WTC11 (cell line): ENCODE data around the gene SLC38A3.

Source experiments
- CBFB ChIP-seq: sonication (generic); formaldehyde crosslinking; IDR thresholded peaks from 2 replicates; pipeline ENCODE4 v1.8.1; 2022; ENCODE audit warnings: mild to moderate bottlenecking, low read depth, missing genetic modification reagents
- CDX4 ChIP-seq: fragments of 250-450 bp; sonication (Bioruptor Pico); IDR thresholded peaks from 2 replicates; pipeline ENCODE4 v1.9.0; 2021; ENCODE audit warnings: moderate library complexity, mild to moderate bottlenecking, inconsistent platforms, borderline replicate concordance
- CTCF ChIP-seq: fragments of 200-600 bp; IDR thresholded peaks from 2 replicates; pipeline ENCODE4 v1.8.0; 2022; ENCODE audit warnings: antibody characterized with exemption
- FOXP4 ChIP-seq: sonication (generic); formaldehyde crosslinking; IDR thresholded peaks from 2 replicates; pipeline ENCODE4 v1.8.0; 2022; ENCODE audit warnings: mild to moderate bottlenecking, missing genetic modification reagents
- NR3C1 ChIP-seq: sonication (generic); formaldehyde crosslinking; conservative IDR thresholded peaks from 2 replicates; pipeline ENCODE4 v1.8.1; 2023; ENCODE audit warnings: low read depth, mild to moderate bottlenecking, missing genetic modification reagents
- SP1 ChIP-seq: sonication (generic); formaldehyde crosslinking; conservative IDR thresholded peaks from 2 replicates; pipeline ENCODE4 v1.8.1; 2022; ENCODE audit warnings: missing genetic modification reagents
- TF ChIP-seq, protein P1 (sequence below): sonication (generic); formaldehyde crosslinking; IDR thresholded peaks from 2 replicates; pipeline ENCODE4 v1.8.1; 2022; ENCODE audit warnings: mild to moderate bottlenecking, moderate library complexity, missing genetic modification reagents

DNA sequence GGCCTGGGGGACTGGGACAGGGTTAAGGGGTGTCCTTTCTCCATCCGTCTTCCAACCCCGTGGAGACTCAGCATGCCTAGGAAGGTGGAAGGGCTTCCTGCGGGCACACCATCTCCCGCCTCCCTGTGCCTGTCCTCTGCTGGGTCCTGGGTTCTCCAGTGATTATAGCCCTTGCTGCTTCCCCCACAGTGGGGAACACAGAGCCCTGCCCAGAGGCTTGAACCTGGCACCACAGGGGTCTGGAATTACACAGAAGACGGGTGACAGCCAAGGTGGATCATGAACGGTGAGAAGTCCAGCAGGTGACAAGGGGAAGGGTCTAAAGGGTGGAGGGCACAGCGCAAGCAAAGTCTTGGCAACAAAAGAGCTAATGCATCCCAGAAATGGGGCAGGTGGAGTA is 57.7 kb downstream of the SLC38A3 start:
- no peak for TF ChIP-seq CTCF
- TF ChIP-seq, protein P1, sequence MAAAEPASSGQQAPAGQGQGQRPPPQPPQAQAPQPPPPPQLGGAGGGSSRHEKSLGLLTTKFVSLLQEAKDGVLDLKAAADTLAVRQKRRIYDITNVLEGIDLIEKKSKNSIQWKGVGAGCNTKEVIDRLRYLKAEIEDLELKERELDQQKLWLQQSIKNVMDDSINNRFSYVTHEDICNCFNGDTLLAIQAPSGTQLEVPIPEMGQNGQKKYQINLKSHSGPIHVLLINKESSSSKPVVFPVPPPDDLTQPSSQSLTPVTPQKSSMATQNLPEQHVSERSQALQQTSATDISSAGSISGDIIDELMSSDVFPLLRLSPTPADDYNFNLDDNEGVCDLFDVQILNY, result no peak
- TF ChIP-seq CBFB (CRISPR knock-in tag), result no peak
- TF ChIP-seq CDX4 (CRISPR knock-in tag), result no peak
- TF ChIP-seq NR3C1 (CRISPR knock-in tag), result no peak
- no peak for TF ChIP-seq SP1 (CRISPR knock-in tag)
- no peak for TF ChIP-seq FOXP4 (CRISPR knock-in tag)
